Measurements from ENCODE around the gene IDE. TPM values are rescaled to one million over a fixed set of nuclear protein-coding genes. Genes with fewer than 3 reads are reported as not detected.

The IDE gene
- total RNA-seq, 6 experiments from 2014 or later: 35.4 to 46.5 (median 39.9) TPM

DNA sequence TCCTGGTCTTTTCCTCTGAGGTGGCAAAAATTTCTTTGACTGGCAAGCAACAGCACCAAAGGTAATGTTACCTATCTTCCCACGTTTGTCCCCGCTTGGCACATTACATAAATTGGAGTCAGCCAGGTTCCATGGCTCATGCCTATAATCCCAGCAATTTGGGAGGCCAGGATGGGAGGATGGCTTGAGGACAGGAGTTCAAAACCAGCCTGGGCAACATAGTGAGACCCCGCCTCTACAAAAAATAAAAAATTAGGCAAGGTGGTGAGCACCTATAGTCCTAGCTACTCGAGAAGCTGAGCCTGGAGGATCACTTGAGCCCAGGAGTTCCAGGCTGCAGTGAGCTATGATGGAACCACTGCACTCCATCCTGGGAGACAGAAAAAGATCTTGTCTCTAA lies 139.5 kb downstream of the IDE start:
- H3K4me1 Mint-ChIP-seq (ENCODE audit: low read depth): peaks cover 8% of the 10 kb centered on the region
- DNase-seq: no peak
- H3K27me3 Mint-ChIP-seq (ENCODE audit: insufficient read depth): peaks cover 2% of the 10 kb centered on the region; the same call in 1 of the 2 replicates
- no peak overlapping the region for H3K27ac Mint-ChIP-seq
- no peaks in the 10 kb centered on the region for H3K9me3 Mint-ChIP-seq
- H3K4me3 Mint-ChIP-seq: no peak overlapping the region
- TF ChIP-seq, protein P1, sequence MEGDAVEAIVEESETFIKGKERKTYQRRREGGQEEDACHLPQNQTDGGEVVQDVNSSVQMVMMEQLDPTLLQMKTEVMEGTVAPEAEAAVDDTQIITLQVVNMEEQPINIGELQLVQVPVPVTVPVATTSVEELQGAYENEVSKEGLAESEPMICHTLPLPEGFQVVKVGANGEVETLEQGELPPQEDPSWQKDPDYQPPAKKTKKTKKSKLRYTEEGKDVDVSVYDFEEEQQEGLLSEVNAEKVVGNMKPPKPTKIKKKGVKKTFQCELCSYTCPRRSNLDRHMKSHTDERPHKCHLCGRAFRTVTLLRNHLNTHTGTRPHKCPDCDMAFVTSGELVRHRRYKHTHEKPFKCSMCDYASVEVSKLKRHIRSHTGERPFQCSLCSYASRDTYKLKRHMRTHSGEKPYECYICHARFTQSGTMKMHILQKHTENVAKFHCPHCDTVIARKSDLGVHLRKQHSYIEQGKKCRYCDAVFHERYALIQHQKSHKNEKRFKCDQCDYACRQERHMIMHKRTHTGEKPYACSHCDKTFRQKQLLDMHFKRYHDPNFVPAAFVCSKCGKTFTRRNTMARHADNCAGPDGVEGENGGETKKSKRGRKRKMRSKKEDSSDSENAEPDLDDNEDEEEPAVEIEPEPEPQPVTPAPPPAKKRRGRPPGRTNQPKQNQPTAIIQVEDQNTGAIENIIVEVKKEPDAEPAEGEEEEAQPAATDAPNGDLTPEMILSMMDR (IDR thresholded peaks at IDR 0.05): no peak
- no peaks in the 10 kb centered on the region for H3K36me3 Mint-ChIP-seq (ENCODE audit: low read depth)

GRCh38 chr10:92432596-92432995 lies 141.3 kb downstream of the IDE start:
- Mint-ChIP-seq H3K4me1 (ENCODE audit: low read depth) (peaks cover 8% of the 10 kb centered on the region), H3K4me3 (no peak overlapping the region), H3K27me3 (ENCODE audit: insufficient read depth) (peaks cover 2% of the 10 kb centered on the region; the same call in 1 of the 2 replicates), H3K36me3 (ENCODE audit: low read depth) (no peaks in the 10 kb centered on the region), H3K9me3 (no peaks in the 10 kb centered on the region), H3K27ac (no peak overlapping the region)
- no peak for DNase-seq
- TF ChIP-seq, protein P1 (IDR thresholded peaks at IDR 0.05): no peak

GRCh38 chr10:92430103-92430502 lies 143.8 kb downstream of the IDE start:
- Mint-ChIP-seq H3K27ac (no peak overlapping the region), H3K9me3 (no peaks in the 10 kb centered on the region), H3K4me3 (no peak overlapping the region), H3K27me3 (ENCODE audit: insufficient read depth) (peaks cover 2% of the 10 kb centered on the region; the same call in 1 of the 2 replicates), H3K4me1 (ENCODE audit: low read depth) (no peaks in the 10 kb centered on the region), H3K36me3 (ENCODE audit: low read depth) (no peaks in the 10 kb centered on the region)
- TF ChIP-seq, protein P1 (IDR thresholded peaks at IDR 0.05): no peak
- DNase-seq: no peak

GRCh38 chr10:92421550-92421949 lies 152.3 kb downstream of the IDE start:
- Mint-ChIP-seq H3K27ac (no peak overlapping the region), H3K27me3 (ENCODE audit: insufficient read depth) (peaks cover 14% of the 10 kb centered on the region; the same call in 1 of the 2 replicates), H3K4me1 (ENCODE audit: low read depth) (no peaks in the 10 kb centered on the region), H3K9me3 (no peaks in the 10 kb centered on the region), H3K4me3 (no peak overlapping the region), H3K36me3 (ENCODE audit: low read depth) (no peaks in the 10 kb centered on the region)
- TF ChIP-seq, protein P1 (IDR thresholded peaks at IDR 0.05): no peak
- no peak for DNase-seq

DNA sequence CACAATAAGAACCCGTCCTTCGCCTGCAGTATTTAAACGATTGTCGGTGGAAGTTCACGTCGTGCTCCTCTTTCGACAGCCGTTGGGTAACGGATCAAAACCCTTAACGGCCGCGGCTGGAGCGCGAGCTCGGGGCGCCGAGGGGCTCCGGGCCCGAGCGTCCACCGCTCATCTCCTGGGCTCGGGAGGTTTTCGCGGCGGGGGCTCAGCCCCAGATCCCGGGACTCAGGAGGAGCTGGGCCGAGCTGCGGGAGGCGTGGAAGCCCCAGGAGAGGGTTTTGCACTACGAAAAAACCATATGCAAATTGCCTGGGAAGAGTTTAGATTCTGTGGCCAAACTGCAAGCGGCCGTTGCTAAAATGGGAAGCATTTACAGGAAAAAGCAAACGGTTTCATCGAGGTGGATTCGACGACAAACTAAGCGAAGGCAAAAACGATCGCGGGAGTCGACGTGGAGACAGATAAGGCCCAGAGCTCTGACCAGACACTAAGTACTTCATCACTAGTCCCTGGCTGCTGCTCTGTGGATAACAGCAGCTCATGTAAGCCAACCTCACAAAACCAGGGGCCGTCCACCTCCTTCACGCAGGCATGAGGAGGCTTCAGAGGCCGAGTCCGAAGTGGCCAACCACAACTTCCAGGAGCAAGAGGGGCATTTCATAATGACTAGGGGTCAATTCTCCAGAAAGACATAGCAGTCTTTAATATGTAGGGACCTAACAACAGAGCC lies 153.2 kb downstream of the IDE start:
- Mint-ChIP-seq H3K9me3 (no peaks in the 10 kb centered on the region), H3K27ac (no peak overlapping the region), H3K27me3 (ENCODE audit: insufficient read depth) (peaks cover 16% of the 10 kb centered on the region; the same call in 1 of the 2 replicates), H3K4me3 (peak overlapping the region; percentile 53; the same call in 1 of the 2 replicates), H3K36me3 (ENCODE audit: low read depth) (no peaks in the 10 kb centered on the region), H3K4me1 (ENCODE audit: low read depth) (no peaks in the 10 kb centered on the region)
- TF ChIP-seq, protein P1 (IDR thresholded peaks at IDR 0.05): no peak
- no peak for DNase-seq
